ENCODE measurements around the gene CNTNAP3. TPM values are rescaled to one million over a fixed set of nuclear protein-coding genes. Genes with fewer than 3 reads are reported as not detected.
"Not testable (repeated sequence)": the region's sequence is repeated elsewhere in the genome, so short reads cannot be mapped to it uniquely, and the experiment has no call there.

CNTNAP3 gene
- total and polyA plus RNA-seq, 2 of the 8 experiments (the other 6 are each of a cell fraction or from before 2014, with no cell fraction given), result 2.8 to 9.0 TPM

- H3K27ac ChIP-seq (ENCODE audit: low read depth, low read length); H3K36me3 ChIP-seq (ENCODE audit: control insufficient read depth in 2 of 4, insufficient read depth in 4 of 4, low read length in 3 of 4); H2BK12ac ChIP-seq (ENCODE audit: low read depth, low read length); H4K8ac ChIP-seq (ENCODE audit: extremely low read depth, insufficient read depth, low read length); H2AFZ ChIP-seq (ENCODE audit: low read length); H3K4me1 ChIP-seq (replicated peaks in 1 of 4; ENCODE audit: control insufficient read depth in 3 of 4, insufficient read depth in 4 of 4, low read length in 3 of 4); H3K4me2 ChIP-seq (ENCODE audit: insufficient read depth in 1 of 2, low read depth in 2 of 2, low read length in 2 of 2); H4K20me1 ChIP-seq (replicated peaks in 1 of 2; ENCODE audit: control insufficient read depth in 1 of 2, insufficient read depth in 2 of 2, low read length in 2 of 2); H3K79me2 ChIP-seq (ENCODE audit: control insufficient read depth in 1 of 2, insufficient read depth in 2 of 2, low read length in 2 of 2); H2BK120ac ChIP-seq (replicated peaks; ENCODE audit: low read depth, low read length); H2BK15ac ChIP-seq (ENCODE audit: low read length); H3K23ac ChIP-seq (ENCODE audit: insufficient read length); H3K56ac ChIP-seq (replicated peaks; ENCODE audit: insufficient read length, low read depth, low read length); H2AK5ac ChIP-seq (ENCODE audit: low read depth, low read length); FAIRE-seq; H3K9ac ChIP-seq (replicated peaks in 1 of 4; ENCODE audit: extremely low read depth in 1 of 4, low read depth in 3 of 4, low read length in 3 of 4); H2BK20ac ChIP-seq (ENCODE audit: low read length); DNase-seq (ENCODE audit: low read depth in 1 of 2, low spot score in 2 of 2); CTCF ChIA-PET (ENCODE audit: partially characterized antibody); H3K18ac ChIP-seq (ENCODE audit: extremely low read depth, low read length); H2BK5ac ChIP-seq (ENCODE audit: low read depth, low read length); H3K14ac ChIP-seq (ENCODE audit: insufficient read length); H4K91ac ChIP-seq (replicated peaks; ENCODE audit: insufficient read length, low read length); H3K4me3 ChIP-seq (ENCODE audit: extremely low read depth in 1 of 4, insufficient read depth in 2 of 4, low read depth in 3 of 4, low read length in 4 of 4); H3K4ac ChIP-seq (replicated peaks; ENCODE audit: insufficient read length, low read depth, low read length); H3K9me3 ChIP-seq (ENCODE audit: insufficient read depth in 2 of 2, low read depth in 1 of 2, low read length in 1 of 2); H3K23me2 ChIP-seq (ENCODE audit: low read depth, low read length); H4K5ac ChIP-seq (ENCODE audit: insufficient read length, low read depth, low read length); H3K79me1 ChIP-seq (ENCODE audit: low read depth, low read length); POLR2A ChIA-PET (ENCODE audit: partially characterized antibody); H3K27me3 ChIP-seq (replicated peaks in 1 of 4; ENCODE audit: control insufficient read depth in 3 of 4, extremely low read depth in 1 of 4, insufficient read depth in 3 of 4, low read length in 3 of 4): not testable (repeated sequence)
- 89% methylated on average over 8 of the region's 8 CpGs; no CpG with 5 or more reads in 1 of the 2 experiments for WGBS, 2 experiments (ENCODE audit: extremely low coverage in 1 of 2, insufficient coverage in 1 of 2, insufficient read length in 1 of 2, insufficient replicate concordance in 2 of 2, low coverage in 1 of 2, low lambda C conversion rate in 2 of 2, missing lambda C conversion rate in 1 of 2)
These were observed 233.5 kb downstream of the CNTNAP3 start for GRCh38 chr9:39054453-39054852.

Measured in H1 (cell line).